Small intestine (tissue), 7 donors: ENCODE measurements around the gene SYK. TPM values are rescaled to one million over a fixed set of nuclear protein-coding genes. Genes with fewer than 3 reads are reported as not detected.

Experiments used
- DNase-seq, 2 donors: peaks; one replicate each; pipeline versions ENCODE4 v3.0.0 to v3.0.0-alpha.2; 2013
- FAIRE-seq: peaks from 2 replicates; lab custom pipeline; 2012; peaks lifted over from hg19 to GRCh38; lab: Jason Lieb, UNC
- H3K27ac ChIP-seq, 3 donors: one replicate each; pipeline ENCODE4 v1.5.1; 2013; ENCODE audit warnings: low read length in 2 of 3, mild to moderate bottlenecking in 2 of 3, control low read depth in 1 of 3, inconsistent platforms in 1 of 3, low read depth in 1 of 3, moderate library complexity in 1 of 3
- H3K27me3 ChIP-seq, 3 donors: one replicate each; pipeline ENCODE4 v1.6.1; 2013; ENCODE audit warnings: low read length in 3 of 3, inconsistent platforms in 1 of 3; ENCODE audit not compliant: control insufficient read depth in 3 of 3, insufficient read depth in 3 of 3
- H3K36me3 ChIP-seq, 3 donors: one replicate each; pipeline ENCODE4 v1.6.1; 2013; ENCODE audit warnings: low read length in 3 of 3, inconsistent platforms in 1 of 3, low read depth in 1 of 3, mild to moderate bottlenecking in 1 of 3, moderate library complexity in 1 of 3; ENCODE audit not compliant: control insufficient read depth in 3 of 3, insufficient read depth in 2 of 3
- H3K4me1 ChIP-seq, 3 donors: one replicate each; pipeline ENCODE4 v1.6.1; 2013; ENCODE audit warnings: low read length in 2 of 3, inconsistent platforms in 1 of 3, low read depth in 1 of 3, mild to moderate bottlenecking in 1 of 3, moderate library complexity in 1 of 3; ENCODE audit not compliant: control insufficient read depth in 3 of 3, insufficient read depth in 2 of 3
- H3K4me3 ChIP-seq, 3 donors: one replicate each; pipeline ENCODE4 v1.5.1; 2013; ENCODE audit warnings: low read length in 3 of 3, control low read depth in 1 of 3, inconsistent platforms in 1 of 3, low read depth in 1 of 3, mild to moderate bottlenecking in 1 of 3, moderate library complexity in 1 of 3
- H3K9me3 ChIP-seq, 2 donors: one replicate each; pipeline ENCODE4 v1.6.1; 2013; ENCODE audit warnings: low read depth in 1 of 2, low read length in 1 of 2; ENCODE audit not compliant: control insufficient read depth in 2 of 2, insufficient read depth in 1 of 2
- WGBS, 3 donors: extraction: QIAGEN DNeasy Blood & Tissue Kit; methylation state at CpG; one replicate each; pipeline ENCODE4 v1.1.7; 2013; 5-methylcytosine and 5-hydroxymethylcytosine counted together
- polyA plus RNA-seq, 4 donors: library from polyadenylated mRNA; stranded (reverse) in 3 of 4; unstranded in 1 of 4; fragments of 200-250 nt in 3 of 4; fragments of 120-200 nt in 1 of 4; gene quantifications; one replicate each; pipeline versions ENCODE4 v1.2.1 to v1.2.3, GENCODE V29; 2013
- donor health status: healthy with polysubstance abuse.
- donor health status: control.
- donor health status: control.
- donor health status: Bipolar disorder and iron deficiency.
- donor health status: healthy.

The SYK gene
- polyA plus RNA-seq, 4 donors = 28.7 to 40.9 (median 31.7) TPM

DNA sequence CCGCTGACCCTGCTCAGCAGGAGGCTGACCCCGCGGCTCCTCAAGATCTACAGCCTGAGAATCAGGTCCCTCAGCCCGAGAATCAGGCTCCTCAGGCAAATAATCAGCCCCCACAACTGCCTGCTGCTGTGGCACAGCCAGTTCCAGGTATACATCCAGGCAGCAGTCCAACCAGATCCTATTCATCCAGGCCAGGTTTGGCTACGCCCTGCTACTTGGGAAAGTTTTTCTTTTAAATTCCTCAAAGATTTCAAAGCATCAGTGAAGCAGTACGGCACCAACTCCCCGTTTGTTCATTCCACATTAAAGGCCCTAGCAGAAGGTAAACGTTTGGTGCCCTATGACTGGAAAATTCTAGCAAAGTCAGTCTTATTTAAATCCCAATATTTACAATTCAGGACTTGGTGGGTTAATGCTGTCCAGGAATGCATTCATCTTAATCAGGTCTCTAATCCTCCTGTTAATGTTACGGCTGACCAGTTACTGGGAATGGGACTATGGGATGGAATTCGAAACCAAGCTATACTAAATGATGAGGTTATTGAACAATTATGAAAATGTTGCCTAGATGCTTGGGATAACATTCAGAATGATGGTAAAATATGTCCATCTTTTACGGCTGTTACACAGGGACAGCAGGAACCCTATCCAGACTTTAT is 102.3 kb downstream of the SYK start:
- Histone ChIP-seq H3K9me3 (peaks cover 0 to 16% of the 10 kb centered on the region in 2 donors), H3K4me3 (no peak overlapping the region), H3K4me1 (no peaks in the 10 kb centered on the region), H3K27ac (no peak overlapping the region), H3K27me3 (no peaks in the 10 kb centered on the region), H3K36me3 (peaks cover 0 to 4% (median 0%) of the 10 kb centered on the region in 3 donors)
- no peak for FAIRE-seq
- DNase-seq = no peak
- WGBS, 3 donors = 78 to 81% (median 78%) methylated on average over 11 of the region's 11 CpGs

DNA sequence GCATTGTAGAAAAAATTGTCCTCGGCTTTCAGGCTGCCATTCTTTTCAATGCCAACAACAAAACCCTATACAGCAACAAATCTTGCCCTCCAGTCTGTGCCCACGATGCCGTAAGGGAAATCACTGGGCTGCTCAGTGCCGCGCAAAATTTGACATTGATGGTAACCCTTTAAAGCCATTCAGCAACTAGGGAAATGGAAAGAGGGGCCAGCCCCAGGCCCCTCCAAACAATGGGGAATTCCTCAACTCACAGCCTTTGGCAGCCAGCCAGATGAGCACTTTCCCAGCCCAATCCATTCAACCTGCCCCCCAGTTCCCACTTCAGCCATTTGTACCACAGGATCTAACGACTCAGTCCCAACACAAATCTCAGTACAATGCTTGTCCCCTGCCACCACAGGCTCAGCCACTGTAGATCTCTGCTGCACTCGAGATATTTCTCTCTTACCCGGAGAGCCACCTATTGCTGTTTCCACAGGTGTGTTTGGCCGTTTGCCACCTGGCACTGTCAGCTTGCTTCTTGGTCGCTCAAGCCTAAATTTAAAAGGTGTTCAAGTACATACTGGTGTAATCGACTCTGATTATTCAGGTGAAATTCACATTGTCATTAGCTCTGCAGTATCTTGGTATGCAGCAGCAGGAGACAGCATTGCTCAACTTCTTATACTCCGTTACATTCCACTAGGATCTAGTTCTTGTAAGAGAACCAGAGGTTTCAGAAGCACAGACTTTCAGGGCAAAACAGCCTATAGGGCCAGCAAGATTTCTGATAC is 103.3 kb downstream of the SYK start:
- 51 to 79% (median 52%) methylated on average over 12 of the region's 12 CpGs for WGBS, 3 donors
- no peaks in the 10 kb centered on the region for H3K27me3 ChIP-seq
- no peak overlapping the region for H3K4me3 ChIP-seq
- H3K36me3 ChIP-seq = peaks cover 0 to 2% (median 0%) of the 10 kb centered on the region in 3 donors
- DNase-seq (no peak), FAIRE-seq (no peak)
- peaks cover 0 to 16% of the 10 kb centered on the region in 2 donors for H3K9me3 ChIP-seq
- no peak overlapping the region for H3K27ac ChIP-seq
- H3K4me1 ChIP-seq = no peaks in the 10 kb centered on the region

DNA sequence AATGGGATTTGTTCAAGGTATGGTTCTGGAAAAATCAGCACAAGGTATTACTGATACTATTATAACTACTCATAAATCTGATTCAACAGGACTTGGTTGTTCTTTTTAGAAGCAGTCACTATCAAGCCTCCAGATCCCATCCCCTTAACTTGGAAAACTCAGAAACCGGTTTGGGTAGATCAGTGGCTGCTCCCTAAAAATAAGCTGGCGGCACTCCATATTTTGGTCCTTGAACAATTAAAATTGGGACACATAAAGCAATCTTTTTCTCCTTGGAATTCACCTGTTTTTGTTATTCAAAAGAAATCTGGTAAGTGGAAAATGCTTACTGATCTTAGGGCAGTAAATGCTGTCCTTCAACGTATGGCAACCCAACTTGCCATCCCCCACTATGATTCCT is 104.2 kb downstream of the SYK start:
- Histone ChIP-seq H3K4me1 (no peaks in the 10 kb centered on the region), H3K27ac (no peak overlapping the region), H3K4me3 (no peak overlapping the region), H3K9me3 (peaks cover 0 to 16% of the 10 kb centered on the region in 2 donors), H3K36me3 (no peaks in the 10 kb centered on the region), H3K27me3 (no peaks in the 10 kb centered on the region)
- DNase-seq = no peak
- 90 to 95% (median 95%) methylated on average over 3 of the region's 3 CpGs for WGBS, 3 donors
- FAIRE-seq = no peak

DNA sequence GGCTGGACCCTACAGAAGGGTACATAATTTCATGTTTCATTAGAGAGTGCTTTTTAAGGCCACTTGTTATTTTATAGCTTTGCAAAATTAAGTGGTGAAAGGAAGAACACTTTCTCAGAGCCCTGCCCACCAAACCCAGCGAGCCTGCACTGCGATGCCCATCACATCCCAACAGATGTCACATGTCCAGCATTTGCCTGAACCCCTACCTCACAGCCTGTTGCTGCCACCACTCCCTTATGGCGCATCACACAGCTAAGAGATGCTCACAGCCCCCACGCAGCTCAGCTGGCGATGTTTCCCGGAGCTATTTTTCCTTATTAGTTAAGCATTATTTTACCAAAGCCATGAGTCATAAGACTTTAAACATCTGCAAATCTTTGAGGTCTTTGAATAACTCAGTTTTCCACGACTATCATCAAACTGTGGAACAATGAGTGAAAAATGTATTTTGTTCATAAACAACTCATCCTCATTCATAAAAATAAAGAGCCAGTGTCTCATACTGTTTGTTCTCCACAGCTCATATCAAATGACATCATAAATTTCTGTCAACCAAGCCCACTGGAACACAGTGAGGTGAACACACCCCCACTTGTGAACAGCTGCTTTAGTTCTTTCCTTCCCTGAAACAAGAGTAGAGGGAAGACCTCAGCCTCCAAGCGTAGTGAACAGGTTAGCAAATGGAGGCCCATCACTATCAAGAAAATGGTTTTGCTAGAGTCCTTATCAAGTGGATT is 104.9 kb downstream of the SYK start:
- H3K4me1 ChIP-seq = no peaks in the 10 kb centered on the region
- no peak overlapping the region for H3K27ac ChIP-seq
- no peaks in the 10 kb centered on the region for H3K27me3 ChIP-seq
- peaks cover 0 to 16% of the 10 kb centered on the region in 2 donors for H3K9me3 ChIP-seq
- DNase-seq (no peak), FAIRE-seq (no peak)
- H3K4me3 ChIP-seq = no peak overlapping the region
- H3K36me3 ChIP-seq = no peaks in the 10 kb centered on the region
- 72 to 91% (median 89%) methylated on average over 8 of the region's 8 CpGs for WGBS, 3 donors

DNA sequence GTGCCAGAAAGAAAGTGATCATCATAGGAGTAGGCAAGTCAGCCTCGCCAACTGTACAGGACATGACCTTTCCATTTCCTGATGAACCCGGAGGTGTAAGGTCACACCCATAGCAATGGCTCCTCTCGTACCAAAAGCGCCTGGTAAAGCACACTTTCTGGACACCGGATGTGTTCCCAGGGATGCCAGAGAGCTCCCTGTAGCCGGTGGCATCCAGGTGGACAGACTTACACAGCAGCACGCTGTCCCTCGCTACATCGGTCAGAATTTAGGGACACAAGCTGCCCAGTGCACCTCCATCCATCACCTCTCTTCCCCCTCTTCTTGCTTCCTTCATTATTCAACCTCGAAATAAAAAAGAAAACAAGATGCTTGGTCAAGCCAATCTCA is 105.4 kb downstream of the SYK start:
- H3K9me3 ChIP-seq = peaks cover 0 to 10% of the 10 kb centered on the region in 2 donors
- H3K27me3 ChIP-seq = no peaks in the 10 kb centered on the region
- H3K4me3 ChIP-seq = no peak overlapping the region
- no peak overlapping the region for H3K27ac ChIP-seq
- no peak for FAIRE-seq
- no peak for DNase-seq
- H3K4me1 ChIP-seq = no peaks in the 10 kb centered on the region
- no peaks in the 10 kb centered on the region for H3K36me3 ChIP-seq
- WGBS, 3 donors = 80 to 87% (median 83%) methylated on average over 10 of the region's 10 CpGs

DNA sequence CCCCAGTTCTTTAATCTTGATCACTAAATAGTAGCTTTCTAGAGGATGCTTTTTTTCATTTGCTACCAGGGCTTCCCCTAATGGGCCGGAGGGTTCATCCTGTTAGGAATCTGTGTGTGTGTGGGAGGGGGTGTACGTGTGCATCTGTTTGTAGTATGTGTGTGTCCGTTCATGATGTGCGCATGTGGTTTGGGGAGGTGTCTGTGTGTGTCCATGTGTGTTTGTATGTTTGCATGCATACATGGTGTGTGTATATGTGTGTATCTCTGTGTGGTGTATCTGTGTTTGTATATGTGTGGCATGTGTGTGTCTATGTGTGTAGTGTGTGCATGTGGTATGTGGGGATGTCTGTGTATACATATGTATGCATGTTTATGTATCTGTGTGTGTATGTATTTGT is 106.2 kb downstream of the SYK start:
- DNase-seq (no peak), FAIRE-seq (no peak)
- Histone ChIP-seq H3K27me3 (no peaks in the 10 kb centered on the region), H3K4me3 (no peak overlapping the region), H3K36me3 (no peaks in the 10 kb centered on the region), H3K9me3 (peaks cover 0 to 4% of the 10 kb centered on the region in 2 donors), H3K4me1 (no peaks in the 10 kb centered on the region), H3K27ac (no peak overlapping the region)
- 84 to 93% (median 89%) methylated on average over 4 of the region's 4 CpGs for WGBS, 3 donors

DNA sequence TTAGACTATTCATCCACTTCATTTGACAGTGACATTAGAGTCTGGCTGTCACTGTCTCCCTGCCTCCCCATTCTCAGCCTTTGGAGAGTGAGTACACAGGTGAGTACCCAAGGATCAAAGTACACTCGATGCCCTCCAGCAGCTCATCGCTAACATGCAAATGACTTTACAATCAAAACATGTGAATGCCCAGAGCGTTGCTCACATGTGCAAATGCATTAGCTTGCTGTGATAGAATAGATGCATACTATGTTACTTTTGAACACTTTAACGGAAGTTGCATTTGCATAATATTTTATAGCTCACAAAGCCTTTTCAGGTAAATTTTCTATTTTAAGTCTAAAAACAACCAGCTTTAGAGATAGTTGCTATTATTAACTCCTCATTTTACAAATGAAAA is 107.6 kb downstream of the SYK start:
- no peak overlapping the region for H3K27ac ChIP-seq
- H3K4me1 ChIP-seq = no peaks in the 10 kb centered on the region
- H3K36me3 ChIP-seq = no peaks in the 10 kb centered on the region
- DNase-seq = peak in 1 of 2 donors; percentile 28
- H3K4me3 ChIP-seq = no peak overlapping the region
- no peaks in the 10 kb centered on the region for H3K9me3 ChIP-seq
- H3K27me3 ChIP-seq = no peaks in the 10 kb centered on the region
- 24 to 66% (median 53%) methylated on average over 4 of the region's 4 CpGs for WGBS, 3 donors
- FAIRE-seq = no peak

DNA sequence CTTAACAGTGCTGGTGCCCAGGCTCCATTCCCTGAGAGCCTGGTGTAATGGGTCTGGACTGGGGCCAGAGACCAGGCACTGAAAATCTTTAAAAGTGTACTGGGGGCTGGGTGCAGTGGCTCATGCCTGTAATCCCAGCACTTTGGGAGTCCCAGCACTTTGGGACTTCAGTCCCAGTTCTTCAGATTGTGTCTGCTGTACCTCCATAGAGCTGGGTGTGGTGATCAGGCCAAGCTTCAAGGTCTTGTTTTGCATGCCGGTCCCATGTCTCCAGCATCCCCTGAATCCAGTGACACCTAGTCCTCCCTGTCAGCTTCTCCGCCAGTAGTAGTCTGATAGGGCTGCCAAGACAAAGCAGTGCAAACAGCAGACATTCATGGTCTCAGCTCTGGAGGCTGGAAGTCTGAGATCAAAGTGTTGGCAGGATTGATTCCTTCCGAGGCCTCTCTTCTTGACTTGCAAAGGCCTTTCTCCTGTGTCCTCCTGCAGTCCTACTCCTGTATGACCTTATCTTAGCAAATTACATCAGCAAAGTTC is 108.2 kb downstream of the SYK start:
- no peak for FAIRE-seq
- no peaks in the 10 kb centered on the region for H3K9me3 ChIP-seq
- no peak for DNase-seq
- no peak overlapping the region for H3K27ac ChIP-seq
- no peak overlapping the region for H3K4me3 ChIP-seq
- no peaks in the 10 kb centered on the region for H3K27me3 ChIP-seq
- no peaks in the 10 kb centered on the region for H3K36me3 ChIP-seq
- 65 to 91% (median 86%) methylated on average over 3 of the region's 3 CpGs for WGBS, 3 donors
- no peaks in the 10 kb centered on the region for H3K4me1 ChIP-seq
